ENCODE measurements around the gene RBP5. TPM values are rescaled to one million over a fixed set of nuclear protein-coding genes. Genes with fewer than 3 reads are reported as not detected.

The RBP5 gene
- total RNA-seq, 1 experiment from 2014 or later, result 2.7 TPM

- H3K36me3 Mint-ChIP-seq (ENCODE audit: insufficient read depth in 1 of 3, low read depth in 3 of 3), result peaks cover 4 to 5% (median 5%) of the 10 kb centered on the region in 3 experiments; a peak in 3 of 7 replicates
- Histone ChIP-seq H3K79me1 (ENCODE audit: insufficient read depth, low read depth, low read length, poor library complexity, severe bottlenecking) (no peaks in the 10 kb centered on the region), H3K23me2 (ENCODE audit: insufficient read length, low read depth, low read length, poor library complexity, severe bottlenecking) (peaks cover 4% of the 10 kb centered on the region), H4K5ac (ENCODE audit: insufficient read length, low read depth, low read length) (no peak overlapping the region), H4K8ac (replicated peaks; ENCODE audit: insufficient read length, low read depth, low read length) (no peak overlapping the region), H2BK15ac (ENCODE audit: low read depth, low read length) (no peak overlapping the region), H2BK5ac (ENCODE audit: insufficient read length, low read length) (no peak overlapping the region), H2BK12ac (ENCODE audit: insufficient read length, low read depth, low read length) (no peak overlapping the region), H2BK120ac (ENCODE audit: low read depth, low read length, poor library complexity, severe bottlenecking) (no peak overlapping the region), H3K27me3 (ENCODE audit: insufficient read depth, low read length) (no peaks in the 10 kb centered on the region; the same call in 1 of the 2 replicates), H2BK20ac (ENCODE audit: low read depth, low read length, poor library complexity, severe bottlenecking) (no peak overlapping the region), H3K4me2 (ENCODE audit: insufficient read depth, insufficient read length, low read length) (peak overlapping the region; percentile 25), H3K4ac (ENCODE audit: low read depth, low read length) (no peak overlapping the region), H3K18ac (ENCODE audit: insufficient read length, low read depth, low read length) (no peak overlapping the region), H3K56ac (ENCODE audit: insufficient read length, low read depth, low read length) (no peak overlapping the region), H4K91ac (ENCODE audit: insufficient read length, low read depth, low read length) (no peak overlapping the region), H2AFZ (ENCODE audit: low read length) (no peak overlapping the region), H3K23ac (ENCODE audit: insufficient read length, low read depth, low read length) (no peak overlapping the region), H2AK5ac (ENCODE audit: insufficient read length, low read length) (no peak overlapping the region), H3K4me1 (ENCODE audit: insufficient read depth, low read length) (peaks cover 16% of the 10 kb centered on the region; the same call in 1 of the 2 replicates), H3K9ac (ENCODE audit: extremely low read depth, insufficient read length, low read length) (no peak overlapping the region), H3K79me2 (ENCODE audit: insufficient read depth, low read length) (no peaks in the 10 kb centered on the region), H3T11ph (ENCODE audit: low read length) (no peak overlapping the region), H3K14ac (ENCODE audit: insufficient read depth, low read length) (no peak overlapping the region), H4K20me1 (ENCODE audit: control insufficient read depth, insufficient read depth, insufficient read length) (no peaks in the 10 kb centered on the region), H3K27ac (ENCODE audit: insufficient read length, low read depth, low read length) (no peak overlapping the region), H3K9me3 (ENCODE audit: control insufficient read depth, low read depth, low read length) (no peaks in the 10 kb centered on the region)
- 0 out of 7 replicates have a peak overlapping the region, but pooled peaks of 1 of the 3 experiments have one; percentile 9 for H3K27ac Mint-ChIP-seq
- H3K9me3 Mint-ChIP-seq, result no peaks in the 10 kb centered on the region
- H3K4me1 Mint-ChIP-seq, result peaks cover 29 to 31% of the 10 kb centered on the region in 2 experiments
- no CpG with 5 or more reads among the region's 7 CpGs for WGBS (ENCODE audit: extremely low coverage, insufficient read length, low lambda C conversion rate)
- H3K27me3 Mint-ChIP-seq (ENCODE audit: low read depth), result peaks cover 10% of the 10 kb centered on the region
- no peak overlapping the region for H3K4me3 Mint-ChIP-seq
- no peak for TF ChIP-seq CTCF (conservative IDR thresholded peaks at IDR 0.05)
- no peak for DNase-seq
Observed at GRCh38 chr12:7091171-7091570, 37.5 kb downstream of the RBP5 start.
